Common myeloid progenitor, CD34-positive (primary cell): ENCODE results near the gene ITGA2.
"Not testable (repeated sequence)": the region's sequence is repeated elsewhere in the genome, so short reads cannot be mapped to it uniquely, and the experiment has no call there.

ENCODE experiments used
- CTCF ChIA-PET: fragments of 350-600 bp; sonication (Branson Sonifier 250); formaldehyde crosslinking; loops from one replicate; lab custom pipeline; 2021; ENCODE audit warnings: antibody characterized with exemption; lab: Charles Lee
- POLR2A ChIA-PET: fragments of 350-600 bp; sonication (Branson Sonifier 250); formaldehyde crosslinking; loops from one replicate; lab custom pipeline; 2021; ENCODE audit warnings: antibody characterized with exemption; lab: Charles Lee
- DNase-seq, 3 donors: peaks; one replicate each; pipeline versions ENCODE4 v3.0.0 to v3.0.0-alpha.2; 2013
- H3K27ac ChIP-seq, 2 experiments: 1 replicate in 1 of 2; 2 replicates in 1 of 2; pipeline ENCODE4 v1.7.0; 2013; ENCODE audit warnings: inconsistent platforms in 2 of 2, low read length in 2 of 2, mild to moderate bottlenecking in 2 of 2, low read depth in 1 of 2, moderate library complexity in 1 of 2; ENCODE audit not compliant: severe bottlenecking in 2 of 2, insufficient read depth in 1 of 2, poor library complexity in 1 of 2
- H3K27me3 ChIP-seq, 5 experiments: replicated peaks in 2 of 5; 1 replicate in 3 of 5; 2 replicates in 2 of 5; pipeline versions ENCODE4 v1.6.1 to v1.7.0; 2013; ENCODE audit warnings: low read length in 4 of 5, mild to moderate bottlenecking in 2 of 5, moderate library complexity in 2 of 5, inconsistent platforms in 1 of 5; ENCODE audit not compliant: insufficient read depth in 5 of 5, control insufficient read depth in 4 of 5
- H3K36me3 ChIP-seq, 4 experiments: 1 replicate in 2 of 4; 2 replicates in 2 of 4; pipeline versions ENCODE4 v1.6.1 to v1.7.0; 2013; ENCODE audit warnings: low read length in 3 of 4, control low read depth in 1 of 4, mild to moderate bottlenecking in 1 of 4; ENCODE audit not compliant: control insufficient read depth in 4 of 4, insufficient read depth in 4 of 4
- H3K4me1 ChIP-seq, 4 experiments: 1 replicate in 3 of 4; 2 replicates in 1 of 4; pipeline versions ENCODE4 v1.6.1 to v1.7.1; 2013; ENCODE audit warnings: low read length in 3 of 4, mild to moderate bottlenecking in 3 of 4, control low read depth in 1 of 4, inconsistent platforms in 1 of 4, moderate library complexity in 1 of 4; ENCODE audit not compliant: control insufficient read depth in 4 of 4, insufficient read depth in 4 of 4; ENCODE audit errors: control extremely low read depth in 1 of 4
- H3K4me3 ChIP-seq, 7 experiments: 1 replicate in 4 of 7; 2 replicates in 3 of 7; pipeline versions ENCODE4 v1.5.1 to v1.7.0; 2013; ENCODE audit warnings: mild to moderate bottlenecking in 7 of 7, low read length in 6 of 7, moderate library complexity in 6 of 7, inconsistent platforms in 2 of 7, low read depth in 2 of 7, control low read depth in 1 of 7; ENCODE audit not compliant: insufficient read depth in 4 of 7, control insufficient read depth in 1 of 7; ENCODE audit errors: extremely low read depth in 1 of 7
- H3K9me3 ChIP-seq, 5 experiments: 1 replicate in 4 of 5; 2 replicates in 1 of 5; pipeline versions ENCODE4 v1.6.1 to v1.7.1; 2013; ENCODE audit warnings: low read length in 4 of 5, mild to moderate bottlenecking in 2 of 5, inconsistent platforms in 1 of 5, low read depth in 1 of 5, moderate library complexity in 1 of 5; ENCODE audit not compliant: control insufficient read depth in 4 of 5, insufficient read depth in 2 of 5; ENCODE audit errors: control extremely low read depth in 1 of 5
- WGBS: methylation state at CpG from one replicate; pipeline ENCODE4 v1.1.5; 2013; ENCODE audit not compliant: insufficient coverage; 5-methylcytosine and 5-hydroxymethylcytosine counted together

The ITGA2 gene

DNA sequence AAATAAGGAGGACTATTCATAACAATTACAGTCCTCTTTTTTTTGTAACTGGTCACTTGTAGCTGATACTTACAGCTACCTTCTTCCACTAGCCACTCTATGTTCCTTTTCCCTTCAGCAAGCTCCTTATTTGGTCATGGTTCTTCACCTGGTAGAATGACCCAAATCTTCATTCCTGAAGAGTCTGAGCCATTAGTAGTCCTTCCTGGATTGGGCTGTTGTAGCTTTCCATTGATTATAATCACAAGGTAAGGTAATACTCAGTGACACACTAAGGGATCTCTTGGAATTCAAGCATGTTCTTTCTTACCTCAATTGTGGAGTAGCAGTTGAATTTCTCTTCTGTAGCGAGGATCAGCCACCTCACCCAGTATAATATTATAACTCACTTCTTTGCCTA lies 25.5 kb upstream of the ITGA2 start:
- Histone ChIP-seq H3K36me3 (no peaks in the 10 kb centered on the region), H3K27me3 (no peaks in the 10 kb centered on the region), H3K4me3 (no peak overlapping the region), H3K27ac (no peak overlapping the region), H3K9me3 (no peaks in the 10 kb centered on the region), H3K4me1 (no peaks in the 10 kb centered on the region)
- no peak for DNase-seq
- ChIA-PET CTCF (interaction anchor here (2.5 to 2.6 kb wide), 2 partner anchors 10 to 15 kb away, joined by 6 to 13 read pairs; no protein-coding TSS in a partner anchor), POLR2A (no interaction called here)
- 100% methylated on average over 1 of the region's 1 CpG for WGBS

DNA sequence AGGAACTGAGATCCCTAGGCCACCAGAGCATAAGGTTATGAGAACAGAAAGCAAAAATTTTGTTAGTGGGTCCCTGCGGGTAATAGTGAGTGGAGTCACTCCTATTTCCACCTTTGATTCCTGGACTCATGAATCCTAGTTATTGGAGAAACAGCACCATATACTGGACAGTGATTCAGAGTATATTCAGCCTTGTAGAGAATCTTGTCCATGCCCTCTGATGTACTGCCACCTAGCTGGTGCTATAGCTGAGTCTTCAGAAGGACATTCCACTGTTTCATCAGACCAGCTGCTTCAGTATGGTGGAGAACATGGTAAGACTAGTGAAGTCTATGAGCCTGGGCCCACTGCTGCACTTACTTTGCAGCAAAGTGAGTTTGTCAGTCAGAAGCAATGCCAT lies 25.0 kb upstream of the ITGA2 start:
- no peaks in the 10 kb centered on the region for H3K27me3 ChIP-seq
- POLR2A ChIA-PET: no interaction called here
- no peaks in the 10 kb centered on the region for H3K36me3 ChIP-seq
- no CpG with 5 or more reads among the region's 1 CpG for WGBS
- DNase-seq: no peak
- H3K4me3 ChIP-seq: no peak overlapping the region
- no peak overlapping the region for H3K27ac ChIP-seq
- no peaks in the 10 kb centered on the region for H3K4me1 ChIP-seq
- no peaks in the 10 kb centered on the region for H3K9me3 ChIP-seq
- CTCF ChIA-PET: interaction anchor here (0.8 to 2.6 kb wide), 2 partner anchors 11 to 159 kb away, joined by 3 to 6 read pairs; no protein-coding TSS in a partner anchor

DNA sequence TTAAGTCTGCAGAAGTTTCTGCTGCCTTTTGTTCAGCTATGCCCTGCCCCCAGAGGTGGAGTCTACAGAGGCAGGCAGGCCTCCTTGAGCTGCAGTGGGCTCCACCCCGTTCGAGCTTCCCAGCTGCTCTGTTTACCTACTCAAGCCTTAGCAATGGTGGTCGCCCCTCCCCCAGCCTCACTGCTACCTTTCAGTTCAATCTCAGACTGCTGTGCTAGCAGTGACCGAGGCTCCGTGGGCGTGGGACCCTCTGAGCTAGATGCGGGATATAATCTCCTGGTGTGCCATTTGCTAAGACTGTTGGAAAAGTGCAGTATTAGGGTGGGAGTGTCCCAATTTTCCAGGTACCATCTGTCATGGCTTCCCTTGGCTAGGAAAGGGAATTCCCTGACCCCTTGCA lies 13.0 kb upstream of the ITGA2 start:
- CTCF ChIA-PET: interaction anchor here (1.4 kb wide), 1 partner anchor 28 kb away, joined by 3 read pairs; no protein-coding TSS in a partner anchor
- H3K4me3 ChIP-seq, H3K36me3 ChIP-seq, DNase-seq, H3K27me3 ChIP-seq, POLR2A ChIA-PET, H3K4me1 ChIP-seq, H3K27ac ChIP-seq: not testable (repeated sequence)
- 100% methylated on average over 7 of the region's 7 CpGs for WGBS
- peaks cover 0 to 15% (median 2%) of the 10 kb centered on the region in 5 experiments for H3K9me3 ChIP-seq

DNA sequence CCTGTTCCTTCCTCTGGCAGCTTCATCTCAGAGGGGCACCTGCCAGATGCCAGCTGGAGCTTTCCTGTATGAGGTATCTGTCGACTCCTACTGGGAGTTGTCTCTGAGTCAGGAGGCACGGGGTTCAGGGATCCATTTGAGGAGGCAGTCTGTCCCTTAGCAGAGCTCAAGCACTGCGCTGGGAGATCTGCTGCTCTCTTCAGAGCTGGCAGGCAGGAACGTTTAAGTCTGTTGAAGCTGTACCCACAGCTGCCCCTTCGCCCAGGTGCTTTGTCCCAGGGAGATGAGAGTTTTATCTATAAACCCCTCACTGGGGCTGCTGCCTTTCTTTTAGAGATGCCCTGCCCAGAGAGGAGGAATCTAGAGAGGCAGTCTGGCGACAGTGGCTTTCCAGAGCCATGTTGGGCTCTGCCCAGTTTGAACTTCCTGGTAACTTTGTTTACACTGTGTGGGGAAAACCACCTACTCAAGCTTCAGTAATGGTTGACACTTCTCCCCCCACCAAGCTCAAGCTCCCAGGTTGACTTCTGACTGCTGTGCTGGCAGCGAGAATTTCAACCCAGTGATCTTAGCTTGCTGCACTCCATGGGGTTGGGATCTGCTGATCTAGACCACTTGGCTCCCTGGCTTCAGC lies 11.8 kb upstream of the ITGA2 start:
- WGBS: 94% methylated on average over 6 of the region's 7 CpGs
- no peaks in the 10 kb centered on the region for H3K4me1 ChIP-seq
- H3K27me3 ChIP-seq: peaks cover 0 to 2% (median 0%) of the 10 kb centered on the region in 5 experiments
- ChIA-PET POLR2A (no interaction called here), CTCF (interaction anchor here (1.4 to 2.4 kb wide), 2 partner anchors 29 to 33 kb away, joined by 3 to 6 read pairs; no protein-coding TSS in a partner anchor)
- no peak overlapping the region for H3K4me3 ChIP-seq
- H3K36me3 ChIP-seq: no peaks in the 10 kb centered on the region
- H3K9me3 ChIP-seq: peaks cover 0 to 15% (median 2%) of the 10 kb centered on the region in 5 experiments
- no peak overlapping the region for H3K27ac ChIP-seq
- DNase-seq: no peak

- Histone ChIP-seq H3K36me3 (no peaks in the 10 kb centered on the region), H3K27ac (no peak overlapping the region), H3K4me3 (no peak overlapping the region), H3K27me3 (peaks cover 0 to 6% (median 0%) of the 10 kb centered on the region in 5 experiments), H3K4me1 (no peaks in the 10 kb centered on the region), H3K9me3 (peaks cover 0 to 14% (median 2%) of the 10 kb centered on the region in 5 experiments)
- CTCF ChIA-PET: no interaction called here
- POLR2A ChIA-PET: no interaction called here
- DNase-seq: no peak
- WGBS: 75% methylated on average over 4 of the region's 4 CpGs
These were observed 7.6 kb upstream of the ITGA2 start for GRCh38 chr5:52981507-52981906.

GRCh38 chr5:52983731-52984636 lies 5.2 kb upstream of the ITGA2 start:
- Histone ChIP-seq H3K27me3 (peaks cover 0 to 11% (median 5%) of the 10 kb centered on the region in 5 experiments), H3K36me3 (no peaks in the 10 kb centered on the region), H3K27ac (no peak overlapping the region), H3K4me1 (peaks cover 0 to 12% (median 4%) of the 10 kb centered on the region in 4 experiments), H3K9me3 (no peaks in the 10 kb centered on the region), H3K4me3 (no peak overlapping the region)
- DNase-seq: no peak
- CTCF ChIA-PET: no interaction called here
- 100% methylated on average over 1 of the region's 3 CpGs for WGBS
- POLR2A ChIA-PET: no interaction called here
